Gastrocnemius medialis (tissue), 4 donors: ENCODE measurements around the gene NCOR1.

Source experiments
- CTCF ChIP-seq, 5 experiments: fragments of 450-650 bp in 3 of 5; fragments of 200-600 bp in 2 of 5; sonication (generic) in 2 of 5; IDR thresholded peaks in 4 of 5; conservative IDR thresholded peaks in 1 of 5; 1 replicate in 4 of 5; 2 replicates in 1 of 5; pipeline ENCODE4 v1.5.1; 2016 to 2019; ENCODE audit warnings: antibody characterized with exemption in 5 of 5, mild to moderate bottlenecking in 3 of 5, moderate library complexity in 3 of 5
- POLR2A ChIP-seq, 2 donors: fragments of 450-650 bp; IDR thresholded peaks; one replicate each; pipeline ENCODE4 v1.6.1; 2017; ENCODE audit warnings: antibody characterized with exemption in 2 of 2, mild to moderate bottlenecking in 2 of 2, moderate library complexity in 2 of 2

GRCh38 chr17:16131593-16131992, 83.7 kb downstream of the NCOR1 start:
- no peak for TF ChIP-seq CTCF (IDR thresholded peaks at IDR 0.05 in 4 of 5, conservative IDR thresholded peaks at IDR 0.05 in 1 of 5)
- TF ChIP-seq POLR2A (IDR thresholded peaks at IDR 0.05): no peak
